SJSA1 (cell line): ENCODE data around the gene CEACAM7. TPM values are rescaled to one million over a fixed set of nuclear protein-coding genes. Genes with fewer than 3 reads are reported as not detected.
"Not testable (repeated sequence)": the region's sequence is repeated elsewhere in the genome, so short reads cannot be mapped to it uniquely, and the experiment has no call there.

ENCODE experiments used
- DNase-seq, 2 experiments: peaks; one replicate each; pipeline ENCODE4 v3.0.0-alpha.2; 2015 to 2020; ENCODE audit warnings: low spot score in 2 of 2, low read depth in 1 of 2
- H3K27ac ChIP-seq: fragments of 250-450 bp; sonication (Bioruptor Pico); 2 replicates; pipeline ENCODE4 v1.5.1; 2020; ENCODE audit warnings: mild to moderate bottlenecking, moderate library complexity
- H3K27me3 ChIP-seq: fragments of 250-450 bp; sonication (Bioruptor Pico); replicated peaks from 2 replicates; pipeline ENCODE4 v1.5.1; 2020; ENCODE audit warnings: mild to moderate bottlenecking, moderate library complexity
- H3K36me3 ChIP-seq: fragments of 250-450 bp; sonication (Bioruptor Pico); 2 replicates; pipeline ENCODE4 v1.5.1; 2020; ENCODE audit warnings: mild to moderate bottlenecking
- H3K4me1 ChIP-seq: fragments of 250-450 bp; sonication (Bioruptor Pico); replicated peaks from 2 replicates; pipeline ENCODE4 v1.6.1; 2021; ENCODE audit warnings: mild to moderate bottlenecking
- H3K4me3 ChIP-seq: fragments of 250-450 bp; sonication (Bioruptor Pico); 2 replicates; pipeline ENCODE4 v1.5.1; 2020; ENCODE audit warnings: mild to moderate bottlenecking
- H3K9me3 ChIP-seq: fragments of 250-450 bp; sonication (Bioruptor Pico); replicated peaks from 2 replicates; pipeline ENCODE4 v1.5.1; 2020; ENCODE audit warnings: mild to moderate bottlenecking
- total RNA-seq: library from RNA; depleted of rRNA; stranded (reverse); fragments of >200 nt; shearing (Covaris generic); gene quantifications from 2 replicates; pipeline ENCODE4 v1.2.3, GENCODE V29; 2014; rRNA removed

CEACAM7 gene
- total RNA-seq = not detected in 2 replicates

- H3K4me1 ChIP-seq = no peaks in the 10 kb centered on the region
- H3K27me3 ChIP-seq = no peaks in the 10 kb centered on the region
- H3K27ac ChIP-seq = no peak within 1 kb of the TSS
- no peaks in the 10 kb centered on the region; the same call in 1 of the 2 replicates for H3K9me3 ChIP-seq
- no peak within 1 kb of the TSS for H3K4me3 ChIP-seq
- no peaks in the 10 kb centered on the region for H3K36me3 ChIP-seq
- no peak for DNase-seq
Observed at GRCh38 chr19:41688098-41688497, at the start of gene CEACAM7. CEACAM7 (minus strand) TSS chr19:41688270; CDS start chr19:41688165, 105 bp downstream.

GRCh38 chr19:41735071-41735600, 47.1 kb upstream of the CEACAM7 start:
- Histone ChIP-seq H3K27me3 (peaks cover 24% of the 10 kb centered on the region), H3K27ac (no peak overlapping the region), H3K4me3 (no peak overlapping the region), H3K36me3 (no peaks in the 10 kb centered on the region), H3K9me3 (no peaks in the 10 kb centered on the region), H3K4me1 (no peaks in the 10 kb centered on the region)
- DNase-seq = no peak

GRCh38 chr19:41734585-41734984, 46.5 kb upstream of the CEACAM7 start:
- H3K36me3 ChIP-seq = no peaks in the 10 kb centered on the region
- H3K9me3 ChIP-seq = no peaks in the 10 kb centered on the region
- no peak for DNase-seq
- peaks cover 26% of the 10 kb centered on the region for H3K27me3 ChIP-seq
- no peaks in the 10 kb centered on the region for H3K4me1 ChIP-seq
- H3K27ac ChIP-seq = no peak overlapping the region
- no peak overlapping the region for H3K4me3 ChIP-seq

GRCh38 chr19:41734156-41734555, 46.1 kb upstream of the CEACAM7 start:
- Histone ChIP-seq H3K27me3 (peaks cover 27% of the 10 kb centered on the region), H3K4me1 (no peaks in the 10 kb centered on the region), H3K27ac (no peak overlapping the region), H3K4me3 (no peak overlapping the region), H3K9me3 (no peaks in the 10 kb centered on the region), H3K36me3 (no peaks in the 10 kb centered on the region)
- no peak for DNase-seq

- Histone ChIP-seq H3K27ac (no peak overlapping the region), H3K9me3 (0 out of 2 replicates have a peak, but pooled peaks cover 2% of the 10 kb centered on the region), H3K4me1 (no peaks in the 10 kb centered on the region), H3K4me3 (no peak overlapping the region), H3K27me3 (peaks cover 28% of the 10 kb centered on the region), H3K36me3 (no peaks in the 10 kb centered on the region)
- no peak for DNase-seq
Observed at GRCh38 chr19:41726493-41726892, 38.4 kb upstream of the CEACAM7 start.

GRCh38 chr19:41720103-41720502, 32.0 kb upstream of the CEACAM7 start:
- Histone ChIP-seq H3K4me3 (no peak overlapping the region), H3K27me3 (peaks cover 13% of the 10 kb centered on the region), H3K36me3 (no peaks in the 10 kb centered on the region), H3K9me3 (no peaks in the 10 kb centered on the region), H3K27ac (no peak overlapping the region), H3K4me1 (no peaks in the 10 kb centered on the region)
- no peak for DNase-seq

- Histone ChIP-seq H3K36me3 (no peaks in the 10 kb centered on the region), H3K4me1 (no peaks in the 10 kb centered on the region), H3K4me3 (no peak overlapping the region), H3K9me3 (no peaks in the 10 kb centered on the region), H3K27me3 (peaks cover under 1% of the 10 kb centered on the region), H3K27ac (no peak overlapping the region)
- DNase-seq = no peak
Observed at GRCh38 chr19:41718761-41719160, 30.7 kb upstream of the CEACAM7 start.

- Histone ChIP-seq H3K4me1 (no peaks in the 10 kb centered on the region), H3K36me3 (no peaks in the 10 kb centered on the region), H3K9me3 (no peaks in the 10 kb centered on the region), H3K27ac (no peak overlapping the region), H3K27me3 (peaks cover 21% of the 10 kb centered on the region), H3K4me3 (no peak overlapping the region)
- DNase-seq = no peak
Observed at GRCh38 chr19:41714598-41714997, 26.5 kb upstream of the CEACAM7 start.

GRCh38 chr19:41711376-41712261, 23.5 kb upstream of the CEACAM7 start:
- H3K27ac ChIP-seq = no peak overlapping the region
- no peaks in the 10 kb centered on the region for H3K9me3 ChIP-seq
- H3K4me3 ChIP-seq = no peak overlapping the region
- H3K4me1 ChIP-seq = no peaks in the 10 kb centered on the region
- peaks cover 24% of the 10 kb centered on the region for H3K27me3 ChIP-seq
- no peak for DNase-seq
- no peaks in the 10 kb centered on the region for H3K36me3 ChIP-seq

GRCh38 chr19:41709951-41710645, 22.0 kb upstream of the CEACAM7 start:
- no peaks in the 10 kb centered on the region for H3K9me3 ChIP-seq
- H3K4me3 ChIP-seq = no peak overlapping the region
- peaks cover 29% of the 10 kb centered on the region for H3K27me3 ChIP-seq
- no peaks in the 10 kb centered on the region for H3K36me3 ChIP-seq
- no peak overlapping the region for H3K27ac ChIP-seq
- DNase-seq = no peak
- H3K4me1 ChIP-seq = no peaks in the 10 kb centered on the region

- H3K9me3 ChIP-seq, H3K4me3 ChIP-seq, H3K4me1 ChIP-seq, H3K27ac ChIP-seq, DNase-seq, H3K36me3 ChIP-seq: not testable (repeated sequence)
- H3K27me3 ChIP-seq = peaks cover 29% of the 10 kb centered on the region
Observed at GRCh38 chr19:41709516-41709915, 21.4 kb upstream of the CEACAM7 start.

- H3K4me3 ChIP-seq = no peak within 1 kb of the TSS
- no peaks in the 10 kb centered on the region for H3K4me1 ChIP-seq
- H3K27me3 ChIP-seq = peaks cover 26% of the 10 kb centered on the region
- no peaks in the 10 kb centered on the region for H3K9me3 ChIP-seq
- H3K27ac ChIP-seq = no peak within 1 kb of the TSS
- no peak for DNase-seq
- H3K36me3 ChIP-seq = no peaks in the 10 kb centered on the region
Observed at GRCh38 chr19:41708481-41708880, 20.4 kb upstream of the CEACAM7 start, which contains the start of gene CEACAM5. CEACAM5 (plus strand) TSS chr19:41708626; CDS start chr19:41708732, 106 bp downstream.

- Histone ChIP-seq H3K27ac (no peak overlapping the region), H3K4me3 (no peak overlapping the region), H3K27me3 (peaks cover 21% of the 10 kb centered on the region; the same call in 1 of the 2 replicates), H3K36me3 (no peaks in the 10 kb centered on the region), H3K4me1 (no peaks in the 10 kb centered on the region), H3K9me3 (no peaks in the 10 kb centered on the region)
- DNase-seq = no peak
Observed at GRCh38 chr19:41707871-41708371, 19.9 kb upstream of the CEACAM7 start.

GRCh38 chr19:41707502-41707812, 19.4 kb upstream of the CEACAM7 start:
- no peak for DNase-seq
- Histone ChIP-seq H3K9me3 (no peaks in the 10 kb centered on the region), H3K36me3 (no peaks in the 10 kb centered on the region), H3K4me1 (no peaks in the 10 kb centered on the region), H3K4me3 (no peak overlapping the region), H3K27ac (no peak overlapping the region), H3K27me3 (peaks cover 17% of the 10 kb centered on the region; the same call in 1 of the 2 replicates)
